Large intestine (tissue), 12 donors: ENCODE measurements around the gene ZNF653. TPM values are rescaled to one million over a fixed set of nuclear protein-coding genes. Genes with fewer than 3 reads are reported as not detected.

Experiments used
- DNase-seq, 2 donors: peaks; one replicate each; pipeline versions ENCODE4 v3.0.0 to v3.0.0-alpha.2; 2013
- H3K27ac ChIP-seq: one replicate; pipeline ENCODE4 v1.5.1; 2013; ENCODE audit warnings: low read length
- H3K27me3 ChIP-seq: 2 replicates; pipeline ENCODE4 v1.6.1; 2013; ENCODE audit warnings: low read length; ENCODE audit not compliant: control insufficient read depth, insufficient read depth
- H3K36me3 ChIP-seq: 2 replicates; pipeline ENCODE4 v1.6.1; 2013; ENCODE audit warnings: low read length; ENCODE audit not compliant: control insufficient read depth, insufficient read depth
- H3K4me1 ChIP-seq: one replicate; pipeline ENCODE4 v1.6.1; 2013; ENCODE audit warnings: low read length; ENCODE audit not compliant: control insufficient read depth, insufficient read depth
- H3K4me3 ChIP-seq: one replicate; pipeline ENCODE4 v1.5.1; 2013; ENCODE audit warnings: low read length
- H3K9me3 ChIP-seq: one replicate; pipeline ENCODE4 v1.6.1; 2013; ENCODE audit warnings: mild to moderate bottlenecking, low read depth, low read length, moderate library complexity; ENCODE audit not compliant: control insufficient read depth
- WGBS: methylation state at CpG from one replicate; pipeline ENCODE4 v1.1.5; 2013; ENCODE audit warnings: low lambda C conversion rate; ENCODE audit not compliant: insufficient coverage; 5-methylcytosine and 5-hydroxymethylcytosine counted together
- long read RNA-seq, 11 donors: transcript quantifications; one replicate each; lab custom pipeline, GENCODE V29; 2026
- polyA plus RNA-seq: library from polyadenylated mRNA; unstranded; fragments of 120-200 nt; gene quantifications from one replicate; pipeline ENCODE4 v1.2.1, GENCODE V29; 2013

ZNF653 gene, protein sequence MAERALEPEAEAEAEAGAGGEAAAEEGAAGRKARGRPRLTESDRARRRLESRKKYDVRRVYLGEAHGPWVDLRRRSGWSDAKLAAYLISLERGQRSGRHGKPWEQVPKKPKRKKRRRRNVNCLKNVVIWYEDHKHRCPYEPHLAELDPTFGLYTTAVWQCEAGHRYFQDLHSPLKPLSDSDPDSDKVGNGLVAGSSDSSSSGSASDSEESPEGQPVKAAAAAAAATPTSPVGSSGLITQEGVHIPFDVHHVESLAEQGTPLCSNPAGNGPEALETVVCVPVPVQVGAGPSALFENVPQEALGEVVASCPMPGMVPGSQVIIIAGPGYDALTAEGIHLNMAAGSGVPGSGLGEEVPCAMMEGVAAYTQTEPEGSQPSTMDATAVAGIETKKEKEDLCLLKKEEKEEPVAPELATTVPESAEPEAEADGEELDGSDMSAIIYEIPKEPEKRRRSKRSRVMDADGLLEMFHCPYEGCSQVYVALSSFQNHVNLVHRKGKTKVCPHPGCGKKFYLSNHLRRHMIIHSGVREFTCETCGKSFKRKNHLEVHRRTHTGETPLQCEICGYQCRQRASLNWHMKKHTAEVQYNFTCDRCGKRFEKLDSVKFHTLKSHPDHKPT
- 8.7 TPM for polyA plus RNA-seq
- long read RNA-seq, donor 1, partial matches to known transcripts: 0 of 2 reads
- long read RNA-seq, donor 1, other reads (novel, unspliced or antisense): 0 of 2 reads
- long read RNA-seq, donor 2, partial matches to known transcripts: 0 of 1 reads
- long read RNA-seq, donor 2, other reads (novel, unspliced or antisense): 0 of 1 reads
- long read RNA-seq, donor 3: 0 reads
- long read RNA-seq, donor 4, partial matches to known transcripts: 0 of 1 reads
- long read RNA-seq, donor 4, other reads (novel, unspliced or antisense): 0 of 1 reads
- long read RNA-seq, donor 5, partial matches to known transcripts: 0 of 1 reads
- long read RNA-seq, donor 5, other reads (novel, unspliced or antisense): 0 of 1 reads
- long read RNA-seq, donor 6, partial matches to known transcripts: 0 of 1 reads
- long read RNA-seq, donor 6, other reads (novel, unspliced or antisense): 0 of 1 reads
- long read RNA-seq, donor 7: 0 reads
- long read RNA-seq, donor 8, partial matches to known transcripts: 0 of 1 reads
- long read RNA-seq, donor 8, other reads (novel, unspliced or antisense): 0 of 1 reads
- long read RNA-seq, donor 9: 0 reads
- long read RNA-seq, donor 10, partial matches to known transcripts: 0 of 1 reads
- long read RNA-seq, donor 10, other reads (novel, unspliced or antisense): 0 of 1 reads
- long read RNA-seq, donor 11, partial matches to known transcripts: 0 of 2 reads
- long read RNA-seq, donor 11, other reads (novel, unspliced or antisense): 0 of 2 reads

GRCh38 chr19:11505504-11506100, at the start of gene ZNF653:
ZNF653 (minus strand) TSS chr19:11505839; CDS start chr19:11505786, 53 bp downstream.
- no CpG with 5 or more reads among the region's 65 CpGs for WGBS
- H3K9me3 ChIP-seq: no peaks in the 10 kb centered on the region

DNA sequence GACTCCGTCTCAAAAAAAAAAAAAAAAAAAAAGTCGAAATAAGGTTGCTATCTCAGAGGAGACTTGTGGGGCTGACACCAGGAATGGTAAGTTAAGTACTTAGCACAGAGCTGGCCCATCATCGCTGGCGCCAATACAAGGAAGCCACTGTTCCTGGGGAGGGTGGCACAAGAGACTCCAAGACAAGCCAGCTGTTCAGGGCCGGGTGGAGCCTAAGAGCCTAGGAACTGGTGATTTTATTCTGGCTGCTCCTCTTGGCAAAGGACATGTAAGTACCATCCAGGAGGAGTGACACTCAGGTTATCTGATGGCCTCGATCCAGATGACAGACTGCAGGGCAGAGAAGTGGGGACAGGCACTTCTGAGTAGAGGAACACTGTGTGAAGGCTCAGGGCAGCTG, 49.6 kb upstream of the ZNF653 start:
- WGBS: no CpG with 5 or more reads among the region's 6 CpGs
- DNase-seq: no peak
- Histone ChIP-seq H3K4me3 (no peak overlapping the region), H3K27ac (no peak overlapping the region), H3K9me3 (no peaks in the 10 kb centered on the region), H3K36me3 (peaks cover 37% of the 10 kb centered on the region), H3K4me1 (peaks cover 8% of the 10 kb centered on the region), H3K27me3 (no peaks in the 10 kb centered on the region)

More at GRCh38 chr19:11505504-11506100, at the start of gene ZNF653:
- DNase-seq: peak; percentile 93 to 95
- Histone ChIP-seq H3K27ac (peak within 1 kb of the TSS; percentile 71), H3K4me3 (peak within 1 kb of the TSS; percentile 43), H3K36me3 (peaks cover 13% of the 10 kb centered on the region), H3K27me3 (no peaks in the 10 kb centered on the region), H3K4me1 (peaks cover 4% of the 10 kb centered on the region)

- Histone ChIP-seq H3K27me3 (no peaks in the 10 kb centered on the region), H3K4me1 (peaks cover 8% of the 10 kb centered on the region), H3K27ac (no peak overlapping the region), H3K4me3 (no peak overlapping the region), H3K9me3 (no peaks in the 10 kb centered on the region), H3K36me3 (peaks cover 37% of the 10 kb centered on the region)
- no peak for DNase-seq
- WGBS: no CpG with 5 or more reads among the region's 12 CpGs
Observed at GRCh38 chr19:11554160-11554559, 48.5 kb upstream of the ZNF653 start.

DNA sequence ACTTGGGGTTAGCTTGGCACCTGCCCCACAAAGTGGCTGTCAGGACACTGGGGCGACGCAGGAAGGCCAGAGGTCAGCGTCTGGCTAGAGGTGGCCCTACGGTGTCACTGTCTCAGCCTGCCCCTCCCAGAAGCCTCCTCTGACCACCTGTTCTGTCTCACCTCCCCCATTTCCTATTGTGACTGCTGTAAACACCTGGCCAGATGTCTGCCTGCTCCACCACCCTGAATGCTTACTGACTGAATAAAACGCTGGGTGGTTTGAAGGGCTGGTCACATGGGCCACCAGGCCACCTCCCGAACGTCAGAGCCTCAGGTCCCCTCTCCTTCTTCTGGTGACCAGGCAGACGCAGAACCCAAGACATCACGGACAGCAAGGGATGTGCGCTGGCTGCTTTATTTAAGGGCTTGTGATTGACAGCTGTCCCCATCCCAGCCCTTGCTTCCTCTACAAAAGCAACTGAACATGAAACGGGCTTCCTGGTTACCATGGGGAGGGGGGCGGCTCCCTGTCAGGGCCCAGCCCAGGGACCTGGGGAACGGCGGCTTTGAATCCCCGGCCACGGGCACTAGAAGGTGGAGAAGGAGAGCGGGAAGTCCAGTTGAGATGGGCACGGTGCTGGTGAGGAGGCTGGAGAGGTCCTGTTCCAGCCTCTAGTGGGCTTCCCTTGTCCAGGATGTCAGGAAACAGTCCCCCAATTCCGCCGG, 47.2 kb upstream of the ZNF653 start:
- Histone ChIP-seq H3K9me3 (no peaks in the 10 kb centered on the region), H3K27ac (no peak overlapping the region)
- DNase-seq: peak in 1 of 2 donors; percentile 0

GRCh38 chr19:11551603-11552235, 46.1 kb upstream of the ZNF653 start:
- H3K36me3 ChIP-seq: peaks cover 36% of the 10 kb centered on the region
- no peaks in the 10 kb centered on the region for H3K27me3 ChIP-seq
- DNase-seq: no peak
- H3K9me3 ChIP-seq: no peaks in the 10 kb centered on the region
- no peaks in the 10 kb centered on the region for H3K4me1 ChIP-seq
- no CpG with 5 or more reads among the region's 26 CpGs for WGBS
- H3K27ac ChIP-seq: no peak overlapping the region
- H3K4me3 ChIP-seq: no peak overlapping the region

More for the DNA sequence above, 47.2 kb upstream of the ZNF653 start:
- no CpG with 5 or more reads among the region's 20 CpGs for WGBS
- H3K27me3 ChIP-seq: no peaks in the 10 kb centered on the region
- H3K4me3 ChIP-seq: no peak overlapping the region
- H3K4me1 ChIP-seq: peaks cover 2% of the 10 kb centered on the region
- H3K36me3 ChIP-seq: peaks cover 37% of the 10 kb centered on the region

DNA sequence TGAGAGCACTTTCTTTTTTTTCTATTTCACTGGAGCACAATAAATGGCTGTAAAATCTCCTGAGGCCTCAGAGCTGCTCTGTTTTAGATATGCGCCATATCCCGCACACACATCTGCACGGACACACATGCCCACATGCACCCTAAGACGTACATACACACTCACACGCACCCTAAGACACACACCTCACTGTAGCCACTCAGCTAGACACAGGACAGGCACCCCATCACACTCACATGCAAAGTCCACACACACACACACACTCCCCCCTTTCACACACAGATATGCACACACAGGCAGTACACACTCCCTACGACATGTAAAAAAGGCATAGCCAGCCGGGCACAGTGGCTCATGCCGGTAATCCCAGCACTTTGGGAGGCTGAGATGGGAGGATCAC, 44.6 kb upstream of the ZNF653 start:
- peaks cover 29% of the 10 kb centered on the region for H3K36me3 ChIP-seq
- H3K27me3 ChIP-seq: no peaks in the 10 kb centered on the region
- WGBS: 80% methylated on average over 1 of the region's 8 CpGs
- DNase-seq: no peak
- no peaks in the 10 kb centered on the region for H3K9me3 ChIP-seq
- no peak overlapping the region for H3K27ac ChIP-seq
- H3K4me3 ChIP-seq: no peak overlapping the region
- no peaks in the 10 kb centered on the region for H3K4me1 ChIP-seq

DNA sequence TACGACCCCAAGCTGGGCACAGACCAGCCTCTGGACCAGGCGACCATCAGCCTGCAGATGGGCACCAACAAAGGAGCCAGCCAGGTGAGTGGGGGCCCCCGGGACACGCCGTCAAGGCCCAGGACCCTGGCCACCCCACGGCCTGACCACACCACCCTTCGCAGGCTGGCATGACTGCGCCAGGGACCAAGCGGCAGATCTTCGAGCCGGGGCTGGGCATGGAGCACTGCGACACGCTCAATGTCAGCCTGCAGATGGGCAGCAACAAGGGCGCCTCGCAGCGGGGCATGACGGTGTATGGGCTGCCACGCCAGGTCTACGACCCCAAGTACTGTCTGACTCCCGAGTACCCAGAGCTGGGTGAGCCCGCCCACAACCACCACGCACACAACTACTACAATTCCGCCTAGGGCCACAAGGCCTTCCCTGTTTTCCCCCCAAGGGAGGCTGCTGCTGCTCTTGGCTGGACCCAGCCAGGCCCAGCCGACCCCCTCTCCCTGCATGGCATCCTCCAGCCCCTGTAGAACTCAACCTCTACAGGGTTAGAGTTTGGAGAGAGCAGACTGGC, 43.8 kb upstream of the ZNF653 start:
- H3K27ac ChIP-seq: no peak overlapping the region
- no peak overlapping the region for H3K4me3 ChIP-seq
- no CpG with 5 or more reads among the region's 24 CpGs for WGBS
- peaks cover 25% of the 10 kb centered on the region for H3K36me3 ChIP-seq
- no peaks in the 10 kb centered on the region for H3K27me3 ChIP-seq
- DNase-seq: no peak
- no peaks in the 10 kb centered on the region for H3K4me1 ChIP-seq
- no peaks in the 10 kb centered on the region for H3K9me3 ChIP-seq

- H3K4me1 ChIP-seq: no peaks in the 10 kb centered on the region
Observed at GRCh38 chr19:11547929-11548700, 42.5 kb upstream of the ZNF653 start.

More at GRCh38 chr19:11547929-11548700, 42.5 kb upstream of the ZNF653 start:
- Histone ChIP-seq H3K9me3 (no peaks in the 10 kb centered on the region), H3K36me3 (peaks cover 11% of the 10 kb centered on the region), H3K4me3 (no peak overlapping the region), H3K27me3 (no peaks in the 10 kb centered on the region), H3K27ac (no peak overlapping the region)
- no CpG with 5 or more reads among the region's 14 CpGs for WGBS
- DNase-seq: no peak
